Spinal cord (tissue), 10 donors: ENCODE results near the gene ASF1A. TPM values are rescaled to one million over a fixed set of nuclear protein-coding genes. Genes with fewer than 3 reads are reported as not detected.

Experiments used
- DNase-seq, 6 donors: peaks; one replicate each; pipeline versions ENCODE4 v3.0.0 to v3.0.0-alpha.2; 2013 to 2015; ENCODE audit warnings: low spot score in 6 of 6, low read depth in 4 of 6
- H3K27ac ChIP-seq: one replicate; pipeline ENCODE4 v1.5.1; 2013; ENCODE audit warnings: low read depth, low read length, control low read depth
- H3K27me3 ChIP-seq: one replicate; pipeline ENCODE4 v1.6.1; 2013; ENCODE audit warnings: low read length; ENCODE audit not compliant: control insufficient read depth, insufficient read depth
- H3K36me3 ChIP-seq: one replicate; pipeline ENCODE4 v1.6.1; 2013; ENCODE audit warnings: low read length; ENCODE audit not compliant: control insufficient read depth, insufficient read depth
- H3K4me1 ChIP-seq: one replicate; pipeline ENCODE4 v1.6.1; 2013; ENCODE audit warnings: low read length; ENCODE audit not compliant: control insufficient read depth, insufficient read depth
- H3K4me3 ChIP-seq: one replicate; pipeline ENCODE4 v1.5.1; 2013; ENCODE audit warnings: low read depth, low read length, control low read depth
- H3K9me3 ChIP-seq: one replicate; pipeline ENCODE4 v1.6.1; 2013; ENCODE audit warnings: low read length; ENCODE audit not compliant: control insufficient read depth, insufficient read depth
- WGBS: methylation state at CpG from one replicate; pipeline ENCODE4 v1.1.5; 2013; ENCODE audit warnings: missing lambda C conversion rate; ENCODE audit not compliant: insufficient coverage; 5-methylcytosine and 5-hydroxymethylcytosine counted together
- polyA plus RNA-seq, 2 donors: library from polyadenylated mRNA; unstranded; fragments of 120-200 nt; gene quantifications; one replicate each; pipeline ENCODE4 v1.2.1, GENCODE V29; 2013; ENCODE audit not compliant: insufficient read length in 2 of 2
- total RNA-seq, 2 donors: library from RNA; depleted of rRNA in 1 of 2; stranded (reverse); fragments of 120-200 nt in 1 of 2; fragments of >200 nt in 1 of 2; gene quantifications; one replicate each; pipeline versions ENCODE4 v1.2.3 to v1.2.4, GENCODE V29; 2013 to 2014
- donor health status: healthy.

The ASF1A gene
- total and polyA plus RNA-seq, 4 donors, result 25.9 to 40.4 (median 32.4) TPM

GRCh38 chr6:118940770-118941169 is 46.8 kb downstream of the ASF1A start:
- Histone ChIP-seq H3K27ac (no peak overlapping the region), H3K4me1 (no peaks in the 10 kb centered on the region), H3K27me3 (no peaks in the 10 kb centered on the region), H3K9me3 (no peaks in the 10 kb centered on the region), H3K36me3 (no peaks in the 10 kb centered on the region), H3K4me3 (no peak overlapping the region)
- DNase-seq, result no peak
- 98% methylated on average over 2 of the region's 2 CpGs for WGBS

- H3K9me3 ChIP-seq, result peaks cover 2% of the 10 kb centered on the region
- H3K27me3 ChIP-seq, result no peaks in the 10 kb centered on the region
- H3K36me3 ChIP-seq, result no peaks in the 10 kb centered on the region
- no peak overlapping the region for H3K27ac ChIP-seq
- DNase-seq, result no peak
- no peaks in the 10 kb centered on the region for H3K4me1 ChIP-seq
- H3K4me3 ChIP-seq, result no peak overlapping the region
These were observed 51.3 kb downstream of the ASF1A start for GRCh38 chr6:118945217-118945616.

GRCh38 chr6:118952683-118953082 is 58.7 kb downstream of the ASF1A start:
- Histone ChIP-seq H3K4me1 (no peaks in the 10 kb centered on the region), H3K9me3 (no peaks in the 10 kb centered on the region), H3K27ac (no peak overlapping the region), H3K4me3 (no peak overlapping the region), H3K36me3 (no peaks in the 10 kb centered on the region), H3K27me3 (no peaks in the 10 kb centered on the region)
- no peak for DNase-seq
- no CpG with 5 or more reads among the region's 2 CpGs for WGBS

- H3K36me3 ChIP-seq, result no peaks in the 10 kb centered on the region
- H3K27me3 ChIP-seq, result no peaks in the 10 kb centered on the region
- no peak overlapping the region for H3K27ac ChIP-seq
- no peaks in the 10 kb centered on the region for H3K4me1 ChIP-seq
- DNase-seq, result no peak
- H3K9me3 ChIP-seq, result no peaks in the 10 kb centered on the region
- H3K4me3 ChIP-seq, result no peak overlapping the region
- 100% methylated on average over 1 of the region's 2 CpGs for WGBS
These were observed 59.4 kb downstream of the ASF1A start for GRCh38 chr6:118953391-118953790.

Other genes with a start within 250 kb of the ASF1A start
- gene CEP85L, start 242.6 kb upstream of the ASF1A start, total RNA-seq, result 10 to 100 TPM; 28.8 to 37.3 TPM
- gene CEP85L, start 242.6 kb upstream of the ASF1A start, polyA plus RNA-seq, result 1 to 10 TPM; 7.4 to 7.7 TPM
- 10 to 100 TPM; 15.8 to 16.8 TPM for gene MCM9, start 41.0 kb downstream of the ASF1A start, total RNA-seq
- gene MCM9, start 41.0 kb downstream of the ASF1A start, polyA plus RNA-seq, result 10 to 100 TPM; 11.2 to 13.3 TPM
- 10 to 100 TPM; 15.7 to 30.3 TPM for gene FAM184A, start 184.5 kb downstream of the ASF1A start, total RNA-seq
- gene FAM184A, start 184.5 kb downstream of the ASF1A start, polyA plus RNA-seq, result 10 to 100 TPM; 36.4 to 44.2 TPM